CD1c-positive myeloid dendritic cell (primary cell): ENCODE data around the gene ATG16L2.
"Not testable (repeated sequence)": the region's sequence is repeated elsewhere in the genome, so short reads cannot be mapped to it uniquely, and the experiment has no call there.

Experiments
- DNase-seq: peaks from one replicate; pipeline ENCODE4 v3.0.0-alpha.2; 2016; ENCODE audit errors: extremely low spot score

ATG16L2 gene

DNA sequence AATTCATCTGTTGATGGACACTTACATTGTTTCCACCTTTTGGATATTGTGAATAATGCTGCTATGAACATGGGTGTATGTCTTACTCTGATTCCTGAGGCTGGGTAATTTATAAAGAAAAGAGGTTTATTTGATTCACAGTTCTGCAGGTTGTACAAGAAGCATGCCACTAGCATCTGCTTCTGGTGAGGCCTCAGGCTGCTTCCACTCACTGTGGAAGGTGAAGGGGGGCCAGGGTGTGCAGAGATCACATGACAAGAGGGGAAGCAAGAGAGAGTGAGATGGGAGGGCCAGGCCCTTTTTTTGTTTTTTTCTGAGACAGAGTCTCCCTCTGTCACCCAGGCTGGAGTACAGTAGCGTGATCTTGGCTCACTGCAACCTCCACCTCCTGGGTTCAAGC lies 7.8 kb upstream of the ATG16L2 start:
- DNase-seq, result not testable (repeated sequence)

GRCh38 chr11:72807021-72807693 lies 7.1 kb upstream of the ATG16L2 start:
- peak; percentile 89 for DNase-seq

DNA sequence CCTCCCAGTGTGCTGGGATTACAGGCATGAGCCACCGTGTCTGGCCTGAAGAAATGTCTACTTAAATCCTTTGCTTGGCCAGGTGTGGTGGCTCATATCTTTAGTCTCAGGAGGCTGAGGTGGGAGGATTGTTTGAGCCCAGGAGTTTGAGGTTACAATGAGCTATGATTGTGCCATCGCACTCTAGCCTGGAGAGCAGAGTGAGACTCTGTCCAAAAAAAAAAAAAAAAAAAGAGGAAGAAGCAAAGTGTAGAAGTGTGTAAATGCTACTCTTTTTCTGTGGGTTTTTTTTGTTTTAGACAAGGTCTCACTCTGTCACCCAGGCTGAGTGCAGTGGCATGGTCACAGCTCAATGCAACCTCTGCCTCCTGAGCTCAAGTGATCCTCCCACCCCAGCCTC lies 6.4 kb upstream of the ATG16L2 start:
- peak; percentile 77 for DNase-seq

DNA sequence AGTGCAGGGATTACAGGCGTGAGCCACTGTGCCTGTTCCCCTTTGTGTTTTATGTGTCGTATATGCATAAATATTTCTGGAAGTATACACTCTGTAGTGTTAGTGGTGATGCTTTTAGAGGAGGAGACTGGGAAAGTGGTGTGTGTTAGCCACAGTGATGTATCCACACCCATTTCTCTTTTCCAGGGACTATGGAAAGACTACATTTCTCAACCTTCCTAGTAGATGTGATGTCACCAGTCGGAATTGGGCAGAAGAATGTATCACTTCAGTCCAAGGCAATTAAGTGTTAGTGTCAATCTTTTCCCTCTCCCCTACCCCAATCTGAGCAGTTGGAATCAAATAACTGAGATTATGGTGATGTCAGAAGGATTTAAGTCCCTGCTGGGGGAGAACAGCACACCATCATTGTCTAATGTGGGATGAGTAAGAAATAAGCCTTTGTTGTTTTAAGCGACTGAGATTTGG lies 5.8 kb upstream of the ATG16L2 start:
- peak; percentile 78 for DNase-seq

- DNase-seq, result not testable (repeated sequence)
These were observed 2.5 kb upstream of the ATG16L2 start for GRCh38 chr11:72811686-72812085.

DNA sequence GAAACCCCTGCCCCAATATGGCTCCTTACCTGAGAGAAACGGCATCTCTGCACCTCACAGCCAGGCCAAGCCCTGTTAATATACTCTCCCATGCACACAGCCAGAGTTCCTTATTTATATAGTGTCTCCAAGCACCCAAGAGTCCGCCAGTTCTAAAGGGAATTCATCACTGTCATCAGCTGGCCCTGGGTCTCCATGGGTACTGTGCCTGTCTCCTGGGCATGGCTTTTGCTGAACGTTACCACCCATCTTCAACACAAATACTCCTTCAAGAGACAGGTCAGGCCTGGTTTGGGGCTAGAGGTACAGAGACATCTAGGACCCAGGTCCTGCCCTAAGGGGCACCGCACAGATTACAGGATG lies 1.6 kb upstream of the ATG16L2 start:
- DNase-seq, result peak; percentile 58

GRCh38 chr11:72812967-72813739 lies 1.1 kb upstream of the ATG16L2 start:
- peak; percentile 76 for DNase-seq

GRCh38 chr11:72813740-72814285 lies 398 bp upstream of the ATG16L2 start:
- no peak for DNase-seq

DNA sequence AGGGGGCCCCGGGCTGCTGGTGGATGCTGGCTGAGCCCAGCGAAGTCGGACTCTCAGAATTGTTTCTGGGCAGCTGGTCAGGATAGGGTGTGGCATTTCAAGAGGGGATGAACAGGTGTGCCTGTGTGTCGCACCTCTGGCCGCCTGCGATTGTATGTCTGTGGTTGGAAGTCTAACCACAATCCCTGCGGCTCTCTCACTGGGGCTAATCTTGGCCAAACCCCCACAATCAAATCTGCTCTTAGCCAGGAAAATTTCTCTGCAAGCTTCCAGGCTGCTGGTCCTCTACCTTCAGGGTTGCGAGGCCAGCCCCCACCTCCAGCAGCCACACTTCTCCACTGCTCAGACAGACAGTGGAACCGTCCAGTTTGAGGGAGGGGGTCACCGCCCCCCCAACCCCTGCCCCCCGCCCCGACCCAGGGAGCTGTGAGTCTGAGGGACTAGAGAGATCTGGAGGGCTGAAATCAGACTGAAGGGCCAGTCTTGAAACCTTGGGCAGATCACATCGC lies 953 bp downstream of the ATG16L2 start:
- no peak for DNase-seq

DNA sequence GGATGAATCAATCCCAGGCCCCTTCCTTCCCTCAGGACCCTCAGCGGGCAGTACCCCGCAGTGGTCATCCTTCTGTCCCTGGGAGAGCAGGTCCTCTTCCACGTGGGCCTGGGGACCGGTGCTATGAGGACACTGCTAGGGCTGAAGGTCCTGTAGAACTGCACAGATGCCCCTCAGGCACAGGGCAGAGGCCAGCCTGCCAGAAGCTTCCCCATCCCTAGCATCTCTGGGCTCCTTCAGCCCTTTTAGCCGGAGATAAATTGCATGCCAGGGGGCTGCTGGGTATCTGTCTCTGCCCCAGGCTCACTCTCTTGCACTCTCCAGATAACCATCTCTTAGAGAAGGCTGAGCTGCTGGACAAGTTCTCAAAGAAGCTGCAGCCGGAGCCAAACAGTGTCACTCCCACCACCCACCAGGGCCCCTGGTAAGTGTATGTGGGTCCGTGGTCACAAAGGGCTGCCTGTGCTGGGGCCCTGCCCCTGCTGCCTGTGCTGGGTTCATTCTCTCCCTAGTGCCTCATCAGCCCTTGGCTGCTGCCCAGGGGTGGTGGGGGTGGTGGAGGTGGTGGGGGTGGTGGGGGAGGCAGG lies 2.3 kb downstream of the ATG16L2 start:
- no peak for DNase-seq

DNA sequence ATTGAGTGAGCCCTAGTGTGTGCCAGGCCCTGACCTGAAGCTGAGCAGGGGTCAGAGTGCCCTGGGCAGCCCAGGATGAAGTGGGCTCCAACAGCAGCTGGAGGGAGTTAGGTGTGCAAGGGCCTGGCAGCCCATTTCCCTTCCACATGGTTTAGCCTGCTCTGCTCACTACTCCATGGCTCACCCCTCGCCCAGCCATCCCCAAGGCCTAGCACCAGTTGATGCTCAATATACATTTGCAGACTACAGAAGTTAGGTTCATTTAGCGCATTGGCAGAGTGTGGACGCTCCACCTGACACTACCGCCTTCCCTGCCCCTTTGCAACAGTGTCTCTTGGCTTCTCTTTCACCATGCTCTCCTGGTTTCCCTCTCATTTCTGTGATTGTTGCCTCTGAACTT lies 3.8 kb downstream of the ATG16L2 start:
- DNase-seq, result no peak

GRCh38 chr11:72818971-72819370 lies 4.8 kb downstream of the ATG16L2 start:
- no peak for DNase-seq

- no peak for DNase-seq
These were observed 6.4 kb downstream of the ATG16L2 start for GRCh38 chr11:72820439-72821139.

DNA sequence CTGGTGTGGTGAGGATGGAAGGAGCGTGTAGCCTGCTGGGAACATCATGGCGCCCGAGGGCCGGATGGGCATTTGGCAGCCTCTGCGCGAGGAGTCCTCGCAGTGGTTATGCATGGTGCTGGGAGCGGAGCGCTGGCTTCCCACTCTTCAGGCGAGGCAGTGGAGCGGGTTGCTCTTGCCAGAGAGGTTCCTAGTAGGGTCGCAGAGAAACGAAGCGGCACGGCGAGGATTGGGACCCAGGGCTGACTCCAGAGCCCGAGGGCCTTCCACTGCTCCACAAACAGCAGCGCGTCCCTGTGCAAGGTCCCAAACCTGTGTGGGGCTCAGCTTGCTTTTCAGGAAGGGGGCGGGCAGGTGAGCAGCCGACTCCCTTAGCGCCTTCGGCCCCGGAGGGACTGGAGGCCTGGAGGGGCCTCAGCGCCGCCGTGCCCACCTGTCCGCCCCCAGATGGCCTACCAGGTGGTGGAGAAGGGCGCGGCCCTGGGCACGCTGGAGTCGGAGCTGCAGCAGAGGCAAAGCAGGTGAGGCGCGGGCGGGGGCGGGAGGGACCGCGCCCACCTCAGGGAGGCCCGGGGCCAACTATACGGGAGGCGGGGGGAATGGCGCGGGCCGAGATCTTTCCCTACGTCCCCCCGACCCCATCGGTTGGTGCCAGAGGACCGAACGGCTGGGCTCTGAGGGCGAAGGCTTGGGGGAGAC lies 7.2 kb downstream of the ATG16L2 start:
- no peak for DNase-seq

- DNase-seq, result peak; percentile 68
These were observed 7.9 kb downstream of the ATG16L2 start for GRCh38 chr11:72821920-72822799.

- DNase-seq, result no peak
These were observed 9.0 kb downstream of the ATG16L2 start for GRCh38 chr11:72823105-72823804.

DNA sequence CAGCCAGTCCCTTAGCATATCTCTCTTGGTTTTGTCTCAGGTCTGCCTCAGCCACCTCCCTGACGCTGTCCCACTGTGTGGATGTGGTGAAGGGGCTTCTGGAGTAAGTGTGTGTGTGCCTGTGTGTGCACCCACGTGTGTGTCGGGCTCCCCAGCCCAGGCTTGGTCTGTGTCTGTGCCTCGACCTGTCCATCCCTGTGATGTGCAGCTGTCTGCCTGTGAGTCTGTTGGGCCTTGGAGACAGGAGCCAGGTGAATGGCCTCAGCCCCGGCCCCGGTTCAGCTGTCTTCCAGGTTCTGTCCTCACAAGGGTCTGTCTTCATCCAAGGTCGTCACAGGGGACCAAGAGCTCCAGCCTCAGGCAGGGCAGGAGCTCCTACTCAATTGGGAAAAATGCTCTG lies 9.8 kb downstream of the ATG16L2 start:
- DNase-seq, result no peak

DNA sequence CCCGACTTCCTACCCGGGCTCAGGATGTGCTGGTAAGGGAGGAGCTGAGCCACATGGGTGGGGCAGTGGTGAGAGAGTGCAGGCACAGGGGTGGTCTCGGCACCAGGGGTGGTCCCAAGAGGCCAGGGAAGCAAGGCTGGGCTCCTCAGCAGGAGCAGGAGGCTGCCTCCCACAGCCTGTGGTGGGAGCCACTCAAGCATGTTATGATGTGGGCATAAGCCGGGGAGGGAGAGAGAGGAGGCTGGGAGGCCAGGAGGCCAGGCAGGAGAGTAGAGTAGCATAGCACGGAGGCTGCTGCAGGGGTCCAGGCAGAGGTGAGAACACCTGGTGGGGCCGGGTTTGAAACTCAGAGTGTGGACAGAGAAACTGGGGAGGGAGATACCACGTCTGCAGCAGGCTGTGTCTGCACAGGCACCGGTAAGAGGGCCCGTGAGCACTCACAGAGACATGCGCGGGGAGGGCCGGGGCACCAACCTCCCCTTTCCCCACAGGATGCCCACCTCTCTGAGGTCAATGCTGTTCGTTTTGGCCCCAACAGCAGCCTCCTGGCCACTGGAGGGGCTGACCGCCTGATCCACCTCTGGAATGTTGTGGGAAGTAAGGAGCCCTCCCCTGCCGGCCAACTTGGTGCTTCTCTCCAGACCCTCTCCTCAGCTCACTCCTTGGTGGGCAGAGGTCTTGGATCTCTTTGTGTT lies 10.7 kb downstream of the ATG16L2 start:
- DNase-seq, result no peak

GRCh38 chr11:72825661-72826060 lies 11.4 kb downstream of the ATG16L2 start:
- no peak for DNase-seq
